HEK293 (cell line): ENCODE results near the gene WDR47.
A peak's percentile ranks its signal among the peaks of the same experiment; 100 is the strongest.

Experiments used
- GLIS2 ChIP-seq: fragments of 450-650 bp; formaldehyde crosslinking; IDR thresholded peaks from 2 replicates; pipeline ENCODE4 v1.5.1; 2016; ENCODE audit warnings: missing biosample characterization, missing genetic modification characterization
- KLF1 ChIP-seq: fragments of 450-650 bp; formaldehyde crosslinking; IDR thresholded peaks from 2 replicates; pipeline ENCODE4 v1.5.1; 2016; ENCODE audit warnings: missing biosample characterization, missing genetic modification characterization
- MYNN ChIP-seq: fragments of 450-650 bp; formaldehyde crosslinking; IDR thresholded peaks from 2 replicates; pipeline ENCODE4 v1.5.1; 2016; ENCODE audit warnings: missing biosample characterization, missing genetic modification characterization, borderline replicate concordance
- PRDM2 ChIP-seq: fragments of 450-650 bp; formaldehyde crosslinking; IDR thresholded peaks from 2 replicates; pipeline ENCODE4 v1.5.1; 2016; ENCODE audit warnings: missing biosample characterization, missing genetic modification characterization, borderline replicate concordance
- RBAK ChIP-seq: fragments of 450-650 bp; formaldehyde crosslinking; IDR thresholded peaks from 2 replicates; pipeline ENCODE4 v1.5.1; 2016; ENCODE audit warnings: missing biosample characterization, missing genetic modification characterization
- TSHZ1 ChIP-seq: fragments of 450-650 bp; formaldehyde crosslinking; IDR thresholded peaks from 2 replicates; pipeline ENCODE4 v1.5.1; 2016; ENCODE audit warnings: missing biosample characterization, missing genetic modification characterization, borderline replicate concordance
- ZBTB7A ChIP-seq: fragments of 450-650 bp; formaldehyde crosslinking; IDR thresholded peaks from 2 replicates; pipeline ENCODE4 v1.5.1; 2016; ENCODE audit warnings: low read depth, missing biosample characterization, missing genetic modification characterization
- ZFP37 ChIP-seq: fragments of 450-650 bp; formaldehyde crosslinking; IDR thresholded peaks from 2 replicates; pipeline ENCODE4 v1.5.1; 2016; ENCODE audit warnings: missing biosample characterization, missing genetic modification characterization
- ZNF10 ChIP-seq: fragments of 450-650 bp; formaldehyde crosslinking; IDR thresholded peaks from 2 replicates; pipeline ENCODE4 v1.5.1; 2017; ENCODE audit warnings: missing biosample characterization, missing genetic modification characterization
- ZNF121 ChIP-seq: fragments of 450-650 bp; formaldehyde crosslinking; IDR thresholded peaks from 2 replicates; pipeline ENCODE4 v1.5.1; 2016; ENCODE audit warnings: missing biosample characterization, missing genetic modification characterization
- ZNF132 ChIP-seq: fragments of 450-650 bp; formaldehyde crosslinking; IDR thresholded peaks from 2 replicates; pipeline ENCODE4 v1.5.1; 2017; ENCODE audit warnings: missing biosample characterization, missing genetic modification characterization, borderline replicate concordance
- ZNF140 ChIP-seq: fragments of 450-650 bp; formaldehyde crosslinking; IDR thresholded peaks from 2 replicates; pipeline ENCODE4 v1.5.1; 2016; ENCODE audit warnings: missing biosample characterization, missing genetic modification characterization
- ZNF155 ChIP-seq: fragments of 450-650 bp; formaldehyde crosslinking; IDR thresholded peaks from 2 replicates; pipeline ENCODE4 v1.5.1; 2016; ENCODE audit warnings: missing biosample characterization, missing genetic modification characterization
- ZNF18 ChIP-seq: fragments of 450-650 bp; formaldehyde crosslinking; IDR thresholded peaks from 2 replicates; pipeline ENCODE4 v1.5.1; 2016; ENCODE audit warnings: missing biosample characterization, missing genetic modification characterization
- ZNF26 ChIP-seq: fragments of 450-650 bp; formaldehyde crosslinking; IDR thresholded peaks from 2 replicates; pipeline ENCODE4 v1.5.1; 2016; ENCODE audit warnings: missing biosample characterization, missing genetic modification characterization
- ZNF274 ChIP-seq, 2 experiments: fragments of 200-500 bp in 1 of 2; fragments of 450-650 bp in 1 of 2; sonication (Bioruptor generic) in 1 of 2; formaldehyde crosslinking in 1 of 2; IDR thresholded peaks; 2 replicates each; pipeline versions ENCODE4 v1.5.1 to v1.6.1; 2014 to 2016; ENCODE audit warnings: borderline replicate concordance in 1 of 2, inconsistent platforms in 1 of 2, low read length in 1 of 2, missing biosample characterization in 1 of 2, missing genetic modification characterization in 1 of 2
- ZNF426 ChIP-seq: fragments of 450-650 bp; formaldehyde crosslinking; IDR thresholded peaks from 2 replicates; pipeline ENCODE4 v1.5.1; 2017; ENCODE audit warnings: missing biosample characterization, missing genetic modification characterization, mild to moderate bottlenecking, inconsistent platforms, moderate library complexity
- ZNF48 ChIP-seq: fragments of 450-650 bp; formaldehyde crosslinking; IDR thresholded peaks from 2 replicates; pipeline ENCODE4 v1.5.1; 2016; ENCODE audit warnings: missing biosample characterization, missing genetic modification characterization
- ZNF501 ChIP-seq: fragments of 450-650 bp; formaldehyde crosslinking; IDR thresholded peaks from 2 replicates; pipeline ENCODE4 v1.5.1; 2016; ENCODE audit warnings: missing biosample characterization, missing genetic modification characterization
- ZNF629 ChIP-seq: fragments of 450-650 bp; formaldehyde crosslinking; IDR thresholded peaks from 2 replicates; pipeline ENCODE4 v1.5.1; 2017; ENCODE audit warnings: missing biosample characterization, missing genetic modification characterization
- ZNF692 ChIP-seq: fragments of 450-650 bp; formaldehyde crosslinking; IDR thresholded peaks from 2 replicates; pipeline ENCODE4 v1.5.1; 2016; ENCODE audit warnings: missing biosample characterization, missing genetic modification characterization
- ZSCAN23 ChIP-seq: fragments of 450-650 bp; formaldehyde crosslinking; IDR thresholded peaks from 2 replicates; pipeline ENCODE4 v1.5.1; 2016; ENCODE audit warnings: missing biosample characterization, missing genetic modification characterization

WDR47 gene

GRCh38 chr1:109075531-109076490, 33.9 kb upstream of the WDR47 start, which contains the start of gene TAF13 (continued):
- TF ChIP-seq ZNF10 (tag by site-specific recombination), result no peak
- TF ChIP-seq ZNF26 (tag by site-specific recombination), result no peak
- TF ChIP-seq ZNF121 (tag by site-specific recombination), result no peak
- TF ChIP-seq ZNF140 (tag by site-specific recombination), result no peak
- peak; percentile 61; the same call in 1 of the 2 replicates for TF ChIP-seq ZNF692 (tag by site-specific recombination)
- TF ChIP-seq ZBTB7A (tag by site-specific recombination), result no peak
- no peak for TF ChIP-seq ZNF155 (tag by site-specific recombination)
- TF ChIP-seq ZNF48 (tag by site-specific recombination), result no peak
- peak; percentile 58; the same call in 1 of the 2 replicates for TF ChIP-seq GLIS2 (tag by site-specific recombination)
- no peak for TF ChIP-seq TSHZ1
- no peak for TF ChIP-seq MYNN
- TF ChIP-seq ZFP37, result peak; percentile 56; the same call in 1 of the 2 replicates
- peak; percentile 95 for TF ChIP-seq ZNF629 (tag by site-specific recombination)
- peak; percentile 85 for TF ChIP-seq ZNF501 (tag by site-specific recombination)
- TF ChIP-seq KLF1 (tag by site-specific recombination), result no peak
- no peak for TF ChIP-seq ZNF18 (tag by site-specific recombination)
- no peak for TF ChIP-seq ZSCAN23 (tag by site-specific recombination)
- TF ChIP-seq ZNF426, result no peak
- TF ChIP-seq ZNF132 (tag by site-specific recombination), result no peak
- TF ChIP-seq ZNF274 (IDR thresholded peaks at IDR 0.05; ENCODE audit: low read length), result no peak
- TF ChIP-seq ZNF274 (tag by site-specific recombination; IDR thresholded peaks at IDR 0.05; ENCODE audit: borderline replicate concordance), result no peak
- no peak for TF ChIP-seq PRDM2 (tag by site-specific recombination)
- no peak for TF ChIP-seq RBAK (tag by site-specific recombination)
